Measurements from ENCODE around the gene CLDN6. TPM values are rescaled to one million over a fixed set of nuclear protein-coding genes. Genes with fewer than 3 reads are reported as not detected.

The CLDN6 gene
- polyA plus RNA-seq, 4 donors: 1.1 to 38.0 (median 32.7) TPM

DNA sequence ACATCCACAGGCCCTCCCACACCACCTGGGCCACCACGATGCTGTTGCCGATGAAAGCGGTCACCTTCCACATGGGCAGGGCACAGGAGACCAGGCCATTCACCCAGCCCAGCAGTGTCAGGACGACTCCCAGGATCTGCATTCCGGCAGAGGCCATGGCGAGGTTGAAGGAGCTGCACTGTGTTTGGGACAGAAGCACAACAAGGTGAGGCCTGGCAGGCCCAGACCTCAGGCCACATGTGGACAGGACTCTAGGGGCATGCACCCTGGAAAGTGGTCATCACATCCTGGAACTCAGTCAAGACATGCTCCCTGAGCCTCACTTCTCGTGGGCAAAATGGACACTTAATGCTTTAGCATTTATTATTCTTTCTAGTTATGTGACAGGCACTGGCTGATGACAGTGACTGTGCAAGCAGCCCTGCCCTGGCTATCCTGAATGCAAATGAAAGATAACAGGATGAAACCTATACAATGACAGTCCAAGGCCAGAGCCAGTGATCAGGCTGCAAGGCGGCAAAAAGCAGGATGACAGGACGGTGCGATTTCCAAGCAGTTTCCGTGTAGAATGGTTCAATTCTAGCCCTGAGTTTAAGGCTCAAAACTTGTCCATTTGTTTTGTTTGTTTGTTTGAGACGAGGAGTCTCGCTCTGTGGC lies 2.0 kb downstream of the CLDN6 start:
- no peak for DNase-seq (ENCODE audit: low read depth in 4 of 4, low spot score in 3 of 4)

DNA sequence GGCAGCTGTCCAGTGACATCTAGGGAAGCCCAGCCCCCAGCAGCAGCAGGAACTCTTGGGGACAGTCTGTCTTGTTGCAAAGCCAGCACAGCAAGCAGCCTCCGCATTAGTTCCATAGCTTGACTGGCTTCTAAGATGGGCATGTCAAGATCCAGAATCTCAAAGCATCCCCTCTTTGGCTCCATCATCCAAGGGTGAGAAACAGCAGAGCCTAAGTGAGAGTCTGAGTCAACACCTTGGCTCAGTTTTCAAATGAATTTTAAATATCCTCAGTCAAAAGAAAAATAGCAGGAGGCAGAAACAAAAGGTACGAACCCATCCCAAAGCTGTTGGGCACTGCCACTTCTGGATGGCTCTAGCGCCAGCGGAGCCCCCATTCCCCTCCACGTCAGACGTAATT lies 3.0 kb downstream of the CLDN6 start:
- no peak for DNase-seq (ENCODE audit: low read depth in 4 of 4, low spot score in 3 of 4)

DNA sequence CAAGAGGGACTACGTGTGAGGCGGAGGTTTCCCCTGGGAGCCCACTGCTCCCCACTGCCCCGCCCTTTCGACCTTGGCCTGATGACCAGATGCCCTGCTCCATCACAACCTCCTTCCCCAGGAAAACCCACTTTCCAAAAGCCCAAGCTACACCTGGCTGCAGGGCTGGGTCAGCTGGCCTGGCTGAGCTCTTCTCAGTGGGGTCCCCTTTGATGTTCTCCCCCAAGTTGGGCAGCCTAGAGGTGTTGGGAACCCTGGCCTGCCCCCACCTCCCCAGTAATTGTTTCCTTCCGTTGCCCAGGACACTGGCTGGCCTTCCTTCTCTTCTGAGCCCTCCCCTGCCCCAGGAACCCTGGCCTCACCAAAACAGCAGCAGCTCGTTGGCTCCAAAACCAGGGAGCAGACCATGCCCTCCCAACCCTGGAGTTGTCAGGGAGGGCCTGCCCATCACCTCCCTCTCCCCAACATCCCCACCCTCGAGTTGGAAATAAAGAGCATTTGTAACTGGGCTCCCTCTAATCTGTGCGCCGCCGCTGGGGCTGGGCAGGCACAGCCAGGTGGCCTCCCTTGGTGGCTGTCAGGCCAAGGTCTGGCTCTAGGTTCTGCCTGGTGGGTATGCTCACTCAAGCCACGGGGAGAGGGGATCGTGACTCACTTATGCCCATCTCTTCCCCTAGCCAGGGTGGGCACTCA lies 3.8 kb downstream of the CLDN6 start:
- DNase-seq (ENCODE audit: low read depth in 4 of 4, low spot score in 3 of 4): no peak

DNA sequence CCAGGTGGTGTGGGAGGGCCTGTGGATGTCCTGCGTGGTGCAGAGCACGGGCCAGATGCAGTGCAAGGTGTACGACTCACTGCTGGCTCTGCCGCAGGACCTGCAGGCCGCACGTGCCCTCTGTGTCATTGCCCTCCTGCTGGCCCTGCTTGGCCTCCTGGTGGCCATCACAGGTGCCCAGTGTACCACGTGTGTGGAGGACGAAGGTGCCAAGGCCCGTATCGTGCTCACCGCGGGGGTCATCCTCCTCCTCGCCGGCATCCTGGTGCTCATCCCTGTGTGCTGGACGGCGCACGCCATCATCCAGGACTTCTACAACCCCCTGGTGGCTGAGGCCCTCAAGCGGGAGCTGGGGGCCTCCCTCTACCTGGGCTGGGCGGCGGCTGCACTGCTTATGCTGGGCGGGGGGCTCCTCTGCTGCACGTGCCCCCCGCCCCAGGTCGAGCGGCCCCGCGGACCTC lies 4.5 kb downstream of the CLDN6 start:
- DNase-seq (ENCODE audit: low read depth in 4 of 4, low spot score in 3 of 4): no peak

DNA sequence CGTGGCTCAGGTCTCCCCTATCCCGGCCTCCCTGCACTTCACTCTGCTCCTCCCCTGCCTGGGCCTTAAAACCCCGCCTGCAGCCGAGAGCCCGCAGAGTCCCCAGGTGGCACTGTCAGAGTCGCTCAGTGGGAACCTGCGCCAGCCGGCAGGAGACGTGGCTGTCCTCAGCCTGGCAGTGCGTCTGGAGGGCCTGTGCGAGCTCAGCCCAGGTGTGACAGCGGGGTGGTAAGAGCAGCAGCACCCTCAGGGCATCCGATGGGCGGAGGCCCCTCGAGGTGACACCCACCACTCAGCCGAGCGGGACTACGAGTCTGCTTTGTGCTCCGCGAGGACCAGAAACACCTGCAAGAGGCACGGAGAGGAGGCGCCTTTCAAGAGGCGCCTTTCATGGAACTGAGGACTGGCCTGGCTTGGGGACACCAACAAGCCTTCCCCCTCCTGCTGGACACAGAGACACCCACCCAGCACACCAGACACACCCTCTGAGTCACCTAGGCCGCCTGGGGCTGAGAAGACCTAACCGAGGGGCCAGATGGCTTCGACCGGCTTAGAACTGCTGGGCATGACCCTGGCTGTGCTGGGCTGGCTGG lies 5.1 kb downstream of the CLDN6 start, which contains the start of gene CLDN9:
Gene CLDN9, plus strand, starts transcription at position 96 of the 593 bp plus-strand sequence. Its CDS starts 440 bp downstream, at position 536.
- DNase-seq (ENCODE audit: low read depth in 4 of 4, low spot score in 3 of 4): no peak

DNA sequence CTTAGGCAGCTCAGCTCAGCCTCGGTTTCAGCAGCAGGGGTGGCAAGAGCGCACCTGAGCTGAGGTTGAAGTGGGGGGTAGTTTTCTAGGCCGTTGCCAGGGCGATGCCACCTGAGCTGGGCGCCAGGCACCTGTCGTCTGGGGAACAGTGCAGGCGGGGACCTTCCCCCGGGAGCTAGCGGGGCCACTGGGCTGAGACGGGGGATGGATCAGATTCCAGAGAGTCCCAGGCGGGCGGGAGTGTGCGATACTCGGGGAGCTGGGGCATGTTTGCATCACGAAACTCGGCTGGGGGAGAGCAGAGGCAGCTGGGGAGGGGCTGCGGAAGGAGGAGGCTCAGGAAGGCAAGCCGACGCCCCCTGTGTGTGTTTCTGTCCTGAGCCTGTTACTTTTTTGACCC lies 5.7 kb downstream of the CLDN6 start:
- DNase-seq (ENCODE audit: low read depth in 4 of 4, low spot score in 3 of 4): peak in 1 of 4 donors; percentile 67

DNA sequence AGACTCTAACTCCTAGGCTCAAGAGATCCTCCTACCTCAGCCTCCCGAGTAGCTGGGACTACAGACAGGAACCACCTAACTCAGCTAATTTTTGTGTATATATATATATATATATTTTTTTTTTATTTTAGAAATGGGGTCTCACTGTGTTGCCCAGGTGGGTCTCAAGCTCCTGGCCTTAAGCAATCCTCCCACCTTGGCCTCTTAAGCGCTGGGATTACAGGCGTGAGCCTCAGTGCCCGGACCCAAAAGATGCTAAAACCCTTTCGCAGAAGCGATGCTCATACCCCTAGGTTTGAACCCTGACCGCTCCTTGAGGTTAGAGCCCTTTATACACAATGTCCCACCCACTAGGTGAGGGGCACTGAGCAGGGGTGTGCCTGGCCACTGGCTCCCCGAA lies 7.5 kb downstream of the CLDN6 start:
- DNase-seq (ENCODE audit: low read depth in 4 of 4, low spot score in 3 of 4): no peak

DNA sequence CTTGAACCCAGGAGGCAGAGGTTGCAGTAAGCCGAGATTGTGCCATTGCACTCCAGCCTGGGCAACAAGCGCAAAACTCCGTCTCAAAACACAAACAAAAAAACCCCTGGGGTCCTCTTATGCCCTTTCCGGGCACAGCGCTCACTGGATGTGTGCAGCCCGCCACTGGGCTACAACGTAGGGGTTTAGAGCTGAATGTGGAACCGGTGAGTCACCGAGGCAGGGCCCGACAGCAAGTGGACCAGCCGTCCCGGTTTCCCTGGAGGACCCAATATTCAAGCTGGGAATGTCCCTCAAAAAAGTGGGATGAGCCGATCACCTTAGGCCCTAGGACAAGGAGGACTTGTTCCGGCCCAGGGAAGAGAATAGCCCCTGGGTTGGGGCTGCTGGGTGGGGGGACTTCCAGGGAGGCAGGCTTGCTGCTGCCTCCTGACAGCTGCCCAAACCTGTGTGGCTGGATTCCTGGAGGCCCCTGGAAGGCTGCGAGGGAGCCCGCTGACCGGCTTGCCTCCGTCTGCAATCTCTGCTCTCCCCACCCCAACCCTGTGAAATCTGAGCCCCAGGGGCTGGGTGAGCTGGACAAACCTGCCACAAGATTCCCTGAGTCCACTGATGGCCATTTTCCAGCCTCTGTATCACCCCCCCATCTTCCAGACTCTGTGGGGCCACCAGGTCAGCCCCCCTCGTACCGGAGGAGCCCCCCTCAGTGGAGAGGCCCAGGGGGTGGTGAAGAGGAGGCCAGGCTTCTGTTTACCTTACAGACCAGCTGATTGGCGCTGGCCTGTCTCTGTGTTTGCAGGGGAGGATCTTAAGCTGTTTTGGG lies 8.2 kb downstream of the CLDN6 start:
- DNase-seq (ENCODE audit: low read depth in 4 of 4, low spot score in 3 of 4): peak in 1 of 4 donors; percentile 74

DNA sequence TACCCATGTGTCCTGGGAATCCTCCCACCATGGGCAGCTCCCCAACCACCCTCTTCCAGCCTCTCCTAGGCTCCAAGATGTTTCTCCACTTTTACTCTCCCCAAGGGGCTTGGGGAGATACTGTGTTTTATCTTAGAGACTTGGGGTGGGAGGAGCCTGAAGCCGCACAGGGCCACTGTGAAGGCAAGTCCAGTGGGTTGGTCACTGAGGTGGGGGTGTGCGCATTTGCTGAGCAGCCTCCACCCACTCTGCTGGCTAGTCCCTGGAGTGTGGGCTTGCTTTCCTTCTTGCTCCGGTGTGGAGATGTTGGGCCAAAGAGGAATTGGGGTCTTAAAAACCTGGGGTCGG lies 9.3 kb downstream of the CLDN6 start:
- no peak for DNase-seq (ENCODE audit: low read depth in 4 of 4, low spot score in 3 of 4)

DNA sequence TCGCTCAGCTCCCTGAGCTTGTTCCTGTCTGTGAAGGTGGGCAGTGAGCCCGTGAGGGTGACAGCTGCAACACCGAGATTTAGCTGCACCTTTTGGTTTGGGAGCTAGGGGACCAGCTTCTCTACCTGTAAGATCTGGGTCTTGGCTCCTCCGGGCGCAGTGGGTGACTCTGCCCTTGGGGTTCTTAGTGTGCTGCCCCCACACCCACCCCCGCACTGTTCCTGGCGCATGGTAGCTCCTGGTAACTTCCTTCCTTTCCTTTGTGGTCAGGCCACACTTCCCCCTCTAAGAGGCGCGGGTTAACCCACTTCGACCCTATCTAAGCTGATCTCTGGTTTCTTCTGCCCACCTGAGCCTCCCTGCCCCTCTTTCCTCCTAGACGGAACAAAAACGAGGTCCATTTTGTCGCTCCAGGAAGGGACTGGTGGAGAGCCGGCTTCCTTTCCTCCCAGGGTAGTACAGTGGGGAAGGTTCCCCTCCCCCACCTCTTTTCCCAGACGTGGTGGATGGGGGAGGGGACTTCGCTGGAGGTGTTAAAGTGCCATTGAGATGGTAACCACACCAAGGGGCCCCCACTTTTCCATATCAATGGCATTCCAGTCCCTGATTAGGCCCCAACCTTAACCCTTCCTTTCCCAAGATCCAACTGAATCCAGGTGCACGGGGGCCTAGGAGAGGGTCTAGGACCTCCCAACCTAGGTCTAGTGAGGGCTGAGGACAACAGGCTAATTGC lies 9.9 kb downstream of the CLDN6 start:
- no peak for DNase-seq (ENCODE audit: low read depth in 4 of 4, low spot score in 3 of 4)

DNA sequence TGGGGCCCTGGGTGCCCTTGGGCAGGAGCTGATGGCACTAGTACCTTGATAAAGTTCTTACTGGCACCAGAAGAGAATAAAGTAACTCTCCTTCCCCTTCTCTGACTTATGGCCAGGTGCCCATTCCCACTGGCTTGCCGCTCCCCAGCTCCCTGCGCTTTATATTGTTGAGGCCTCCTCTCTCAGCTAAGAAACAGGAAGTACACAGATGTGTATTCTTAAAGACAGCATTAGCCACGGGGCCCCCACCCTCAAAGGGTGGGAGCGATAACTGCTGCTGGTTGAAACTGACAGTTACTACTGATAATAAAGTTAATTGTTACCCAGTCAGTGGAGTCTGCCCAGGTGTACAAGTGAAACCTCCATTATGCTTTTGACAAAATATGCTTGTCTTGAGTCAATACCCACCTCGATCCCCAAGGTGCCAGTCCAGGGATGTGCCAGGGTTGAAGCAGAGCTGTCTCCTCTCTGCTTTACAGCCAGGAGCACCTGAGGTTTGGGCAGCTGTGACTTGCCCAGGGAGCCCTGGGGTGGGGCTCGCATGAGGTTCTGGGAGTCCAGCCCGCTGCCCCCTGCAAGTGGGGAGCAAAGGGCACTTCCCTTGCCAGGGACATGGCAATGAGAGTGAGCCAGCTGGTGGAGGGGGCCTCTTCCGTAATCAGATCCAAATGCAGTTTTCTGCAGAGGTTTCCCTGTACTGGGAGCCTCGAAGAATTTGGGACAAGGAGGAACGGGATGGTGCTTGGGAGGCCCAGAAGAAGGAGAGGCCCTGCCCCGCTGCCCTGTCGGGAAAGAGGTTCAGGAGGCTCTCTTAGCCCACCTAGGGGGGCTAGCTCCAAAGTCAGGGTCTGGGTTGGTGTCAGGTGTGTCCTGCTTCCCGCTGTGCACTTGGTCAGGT lies 10.7 kb downstream of the CLDN6 start:
- DNase-seq (ENCODE audit: low read depth in 4 of 4, low spot score in 3 of 4): no peak

DNA sequence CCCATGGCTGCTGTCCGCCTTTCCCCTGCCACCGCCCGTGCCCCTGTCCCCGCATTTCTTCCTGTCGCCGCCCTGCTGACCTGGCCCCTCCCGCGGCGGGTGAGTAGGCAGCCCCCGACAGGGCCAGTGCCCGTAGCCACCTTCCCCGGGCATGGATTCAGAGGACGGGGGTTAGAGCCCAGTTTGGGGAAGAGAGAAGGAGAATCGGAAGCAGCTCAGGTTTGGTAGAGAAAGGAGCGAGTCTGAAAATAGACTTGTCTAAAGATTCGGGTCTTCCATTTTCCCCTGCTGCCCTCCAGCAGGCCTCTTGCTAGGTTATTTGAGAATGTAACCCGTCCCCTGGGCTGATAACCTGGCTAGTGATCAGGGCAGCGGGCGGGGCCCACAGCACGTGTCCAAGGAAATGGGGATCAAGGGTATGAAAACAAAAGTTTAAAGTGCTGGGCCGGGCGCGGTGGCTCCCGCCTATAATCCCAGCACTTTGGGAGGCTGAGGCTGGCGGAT lies 13.2 kb downstream of the CLDN6 start:
- DNase-seq (ENCODE audit: low read depth in 4 of 4, low spot score in 3 of 4): no peak

DNA sequence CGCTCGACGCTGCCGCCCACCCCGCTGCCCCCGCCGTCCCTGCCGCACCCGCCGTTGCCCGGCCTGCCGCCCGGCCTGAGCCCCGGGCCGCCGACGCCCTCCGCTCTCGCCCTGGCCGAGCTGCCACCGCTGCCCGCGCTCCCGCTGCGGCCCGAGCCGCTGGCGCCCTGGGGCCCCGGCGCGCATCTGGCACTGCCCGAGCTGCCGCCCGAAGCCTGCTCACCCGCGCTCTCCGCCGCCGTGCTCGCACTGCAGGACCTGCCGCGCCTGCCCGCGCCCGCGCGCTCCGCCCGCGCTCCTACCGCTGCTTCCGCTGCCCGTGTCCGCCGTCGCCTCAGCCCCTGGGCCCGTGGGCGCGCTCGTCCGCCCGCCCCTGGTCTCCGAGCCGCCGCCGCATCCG lies 13.7 kb downstream of the CLDN6 start:
- no peak for DNase-seq (ENCODE audit: low read depth in 4 of 4, low spot score in 3 of 4)

DNA sequence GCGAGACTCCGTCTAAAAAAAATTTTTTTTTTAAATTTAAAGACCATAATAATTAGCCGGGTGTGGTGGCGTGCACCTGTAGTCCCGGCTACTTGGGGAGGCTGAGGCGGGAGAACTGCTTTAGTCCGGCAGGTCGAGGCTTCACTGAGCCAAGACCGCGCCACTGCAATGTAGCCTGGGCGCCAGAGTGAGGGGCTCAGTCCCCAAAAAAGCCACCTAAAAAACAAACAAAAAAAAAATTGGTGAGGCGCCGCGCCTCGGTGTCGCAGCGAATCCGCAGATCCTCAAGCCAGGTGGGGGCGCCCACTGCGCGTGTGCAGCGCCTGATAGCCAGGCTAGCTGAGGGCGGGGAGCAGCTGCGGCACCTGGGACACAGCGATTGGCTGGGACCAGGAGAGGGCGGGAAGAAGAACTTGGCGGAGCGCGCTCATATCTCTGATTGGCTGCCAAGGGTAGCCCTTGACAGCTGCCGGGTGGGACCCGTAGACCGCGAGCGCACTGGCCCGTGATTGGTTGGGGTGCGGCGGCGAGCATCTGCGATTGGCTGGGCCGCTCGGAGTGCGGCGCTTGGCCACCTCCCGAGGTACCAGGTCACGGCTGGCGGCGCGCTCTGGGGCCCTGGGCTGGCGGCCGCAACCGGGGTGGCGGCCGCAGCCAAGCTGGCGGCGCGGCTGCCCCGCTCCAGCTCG lies 14.3 kb downstream of the CLDN6 start:
- DNase-seq (ENCODE audit: low read depth in 4 of 4, low spot score in 3 of 4): peak in 3 of 4 donors; percentile 91 to 96 (median 91)

DNA sequence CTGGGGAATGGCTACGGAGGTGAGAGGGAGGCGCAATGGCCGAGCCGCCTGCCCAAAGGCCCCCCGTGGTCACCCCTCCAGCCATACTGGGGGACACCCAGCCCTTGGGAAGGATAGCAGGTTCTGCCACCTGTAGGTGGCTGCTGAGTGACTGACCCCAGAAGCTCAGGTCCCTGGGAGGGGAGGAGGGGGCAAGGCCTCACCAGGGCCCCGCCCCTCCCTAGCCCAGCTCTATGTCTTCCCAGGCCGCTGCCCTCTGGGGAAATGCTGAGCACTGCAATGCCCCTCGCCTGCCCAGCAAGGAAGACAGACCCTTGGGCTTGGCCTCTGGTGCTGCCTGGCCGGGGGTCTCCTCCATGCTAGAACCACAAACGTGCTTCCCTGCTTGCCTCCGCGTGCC lies 16.7 kb downstream of the CLDN6 start:
- no peak for DNase-seq (ENCODE audit: low read depth in 4 of 4, low spot score in 3 of 4)

DNA sequence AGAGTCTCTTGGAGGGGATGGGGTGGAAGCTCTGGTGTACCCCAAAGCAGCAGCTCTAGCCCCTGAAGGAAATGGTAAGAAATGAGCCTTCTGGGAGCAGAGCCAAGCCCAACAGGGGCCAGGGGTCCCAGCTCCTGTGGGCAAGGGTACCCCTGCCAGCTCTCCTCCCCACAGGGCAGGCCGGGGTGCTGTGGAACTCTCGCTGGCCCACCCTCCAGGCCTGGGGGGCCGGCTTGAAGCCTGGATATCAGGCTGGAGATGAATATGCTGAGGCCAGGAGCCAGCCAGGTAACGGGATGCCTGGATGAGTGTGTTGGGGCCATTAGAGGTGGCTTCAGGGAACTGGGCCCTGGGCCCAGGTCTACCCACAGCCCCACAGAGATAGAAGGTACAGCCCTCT lies 17.4 kb downstream of the CLDN6 start:
- DNase-seq (ENCODE audit: low read depth in 4 of 4, low spot score in 3 of 4): no peak

DNA sequence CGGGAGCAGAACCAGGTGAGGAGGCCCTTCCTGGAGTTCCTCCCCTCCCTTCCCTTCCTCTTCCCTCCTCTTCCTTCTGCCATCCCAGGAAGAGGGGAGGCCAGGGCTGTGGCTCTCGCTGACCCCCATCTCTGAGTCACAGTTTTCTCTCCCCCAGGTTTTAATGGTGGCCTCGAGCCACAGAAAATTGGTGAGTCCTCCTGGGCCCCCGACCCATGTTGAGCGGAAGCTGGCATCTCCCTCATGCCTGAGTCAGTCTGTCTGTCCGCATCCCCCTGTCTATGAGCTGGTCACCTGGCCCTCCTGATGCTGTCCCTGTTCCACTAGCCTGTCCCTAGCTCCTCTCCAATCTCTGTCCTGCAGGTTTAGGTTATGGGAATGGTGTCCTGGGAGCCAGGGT lies 18.1 kb downstream of the CLDN6 start:
- DNase-seq (ENCODE audit: low read depth in 4 of 4, low spot score in 3 of 4): no peak

DNA sequence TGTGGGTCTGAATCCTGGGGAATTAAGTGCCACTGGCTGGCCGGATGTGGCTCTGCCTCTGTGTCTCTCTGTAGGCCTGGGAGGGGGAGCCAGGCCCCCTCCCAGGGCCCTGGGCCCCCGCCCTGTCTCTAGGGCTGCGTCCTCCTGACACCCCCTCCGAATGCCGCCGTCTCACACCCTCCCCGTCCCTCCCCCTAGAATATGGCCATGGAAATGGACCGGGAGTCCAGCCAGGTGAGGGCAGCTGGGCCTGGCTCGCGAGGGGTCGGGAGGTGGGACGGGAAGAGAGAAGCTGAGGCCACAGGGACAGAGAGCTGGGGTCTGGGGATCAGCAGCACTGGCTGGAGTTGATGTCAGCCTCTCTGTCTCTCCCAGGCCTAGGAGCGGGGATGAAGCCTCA lies 21.7 kb downstream of the CLDN6 start:
- DNase-seq (ENCODE audit: low read depth in 4 of 4, low spot score in 3 of 4): no peak
